Fibroblast of villous mesenchyme (primary cell): ENCODE measurements around the gene PKD2L1. TPM values are rescaled to one million over a fixed set of nuclear protein-coding genes. Genes with fewer than 3 reads are reported as not detected.
"Not testable (repeated sequence)": the region's sequence is repeated elsewhere in the genome, so short reads cannot be mapped to it uniquely, and the experiment has no call there.

ENCODE experiments used
- DNase-seq: peaks from one replicate; pipeline ENCODE4 v3.0.0-alpha.2; 2010; ENCODE audit warnings: low read depth
- H3K4me3 ChIP-seq: 2 replicates; pipeline ENCODE4 v1.5.1; 2011; ENCODE audit warnings: low read depth, mild to moderate bottlenecking, low read length
- CTCF ChIP-seq: IDR thresholded peaks from 2 replicates; pipeline ENCODE4 v1.5.1; 2012; ENCODE audit warnings: low read depth, mild to moderate bottlenecking, low read length; ENCODE audit not compliant: insufficient read depth
- total RNA-seq: library from RNA; depleted of rRNA; stranded (reverse); fragments of >200 nt; gene quantifications from 2 replicates; pipeline ENCODE4 v1.2.3, GENCODE V29; 2012

PKD2L1 gene
- total RNA-seq = not detected in 2 replicates

DNA sequence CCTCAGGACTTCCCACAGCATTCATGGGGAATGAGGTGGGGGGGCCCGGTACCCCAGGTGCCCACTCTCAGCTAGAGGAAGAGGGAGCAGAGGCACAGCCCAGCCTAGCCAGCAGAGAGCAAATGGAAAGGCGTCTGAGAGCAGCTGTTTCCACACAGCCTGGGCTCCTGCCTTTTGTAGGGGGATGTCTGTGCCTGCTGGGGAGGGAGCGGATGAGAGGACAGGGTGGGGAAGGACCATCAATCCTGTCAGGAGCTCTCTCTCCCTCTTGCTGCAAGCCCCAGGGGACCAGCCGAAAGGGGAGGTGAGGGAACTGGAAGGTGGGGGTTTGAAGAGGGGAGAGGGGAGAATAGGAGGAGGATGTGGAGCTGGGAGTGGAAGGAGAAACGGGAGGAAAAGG is at the start of gene PKD2L1:
Gene PKD2L1, minus strand, starts transcription at position 150 of the 400 bp plus-strand sequence. Its CDS starts 125 bp downstream, at position 25.
- DNase-seq = no peak
- no peak for TF ChIP-seq CTCF
- H3K4me3 ChIP-seq = no peak within 1 kb of the TSS

- no peak for TF ChIP-seq CTCF
- H3K4me3 ChIP-seq = no peak overlapping the region
- DNase-seq = no peak
Observed at GRCh38 chr10:100377830-100378229, 47.8 kb upstream of the PKD2L1 start.

DNA sequence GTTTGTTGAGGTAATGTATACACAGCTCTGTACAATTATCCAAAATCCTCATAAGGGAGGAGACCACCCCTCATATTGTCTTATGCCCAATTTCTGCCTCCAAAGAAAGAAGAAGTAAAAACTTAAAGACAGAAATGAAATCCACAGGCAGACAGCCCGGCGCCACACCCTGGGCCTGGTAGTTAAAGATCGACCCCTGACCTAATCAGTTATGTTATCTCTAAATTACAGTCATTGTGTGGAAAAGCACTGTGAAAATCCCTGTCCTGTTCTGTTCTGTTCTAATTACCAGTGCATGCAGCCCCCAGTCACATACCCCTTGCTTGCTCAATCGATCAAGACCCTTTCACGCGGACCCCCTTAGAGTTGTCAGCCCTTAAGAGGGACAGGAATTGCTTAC is 46.6 kb upstream of the PKD2L1 start:
- DNase-seq, H3K4me3 ChIP-seq: not testable (repeated sequence)

DNA sequence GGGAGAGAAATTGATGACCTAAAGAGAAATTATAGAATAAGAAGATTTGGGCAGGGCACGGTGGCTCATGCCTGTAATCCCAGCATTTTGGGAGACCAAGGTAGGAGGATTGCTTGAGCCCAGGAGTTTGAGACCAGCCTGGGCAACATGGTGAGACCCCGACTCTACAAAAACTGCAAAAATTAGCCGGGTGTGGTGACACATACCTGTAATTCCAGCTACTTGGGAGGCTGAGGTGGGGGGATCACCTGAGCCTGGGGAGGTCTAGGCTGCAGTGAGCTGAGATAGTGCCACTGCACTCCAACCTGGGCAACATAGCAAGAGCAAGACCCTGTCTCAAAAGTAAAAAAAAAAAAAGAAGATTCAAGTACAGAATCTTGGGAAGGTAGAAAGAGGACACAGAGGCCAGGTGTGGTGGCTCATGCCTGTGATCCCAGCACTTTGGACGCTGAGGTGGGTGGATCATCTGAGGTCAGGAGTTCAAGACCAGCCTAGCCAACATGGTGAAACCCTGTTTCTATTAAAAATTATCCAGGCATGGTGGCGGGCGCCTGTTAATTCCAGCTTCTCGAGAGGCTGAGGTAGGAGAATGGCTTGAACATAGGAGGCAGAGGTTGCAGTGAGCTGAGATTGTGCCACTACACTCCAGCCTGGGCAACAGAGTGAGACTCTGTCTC is 44.8 kb upstream of the PKD2L1 start:
- DNase-seq = not testable (repeated sequence)

GRCh38 chr10:100374200-100374655 is 44.2 kb upstream of the PKD2L1 start:
- no peak for TF ChIP-seq CTCF
- DNase-seq = no peak
- H3K4me3 ChIP-seq = peak overlapping the region; percentile 72

More for the DNA sequence above, 44.8 kb upstream of the PKD2L1 start:
- peak overlapping the region; percentile 72 for H3K4me3 ChIP-seq

DNA sequence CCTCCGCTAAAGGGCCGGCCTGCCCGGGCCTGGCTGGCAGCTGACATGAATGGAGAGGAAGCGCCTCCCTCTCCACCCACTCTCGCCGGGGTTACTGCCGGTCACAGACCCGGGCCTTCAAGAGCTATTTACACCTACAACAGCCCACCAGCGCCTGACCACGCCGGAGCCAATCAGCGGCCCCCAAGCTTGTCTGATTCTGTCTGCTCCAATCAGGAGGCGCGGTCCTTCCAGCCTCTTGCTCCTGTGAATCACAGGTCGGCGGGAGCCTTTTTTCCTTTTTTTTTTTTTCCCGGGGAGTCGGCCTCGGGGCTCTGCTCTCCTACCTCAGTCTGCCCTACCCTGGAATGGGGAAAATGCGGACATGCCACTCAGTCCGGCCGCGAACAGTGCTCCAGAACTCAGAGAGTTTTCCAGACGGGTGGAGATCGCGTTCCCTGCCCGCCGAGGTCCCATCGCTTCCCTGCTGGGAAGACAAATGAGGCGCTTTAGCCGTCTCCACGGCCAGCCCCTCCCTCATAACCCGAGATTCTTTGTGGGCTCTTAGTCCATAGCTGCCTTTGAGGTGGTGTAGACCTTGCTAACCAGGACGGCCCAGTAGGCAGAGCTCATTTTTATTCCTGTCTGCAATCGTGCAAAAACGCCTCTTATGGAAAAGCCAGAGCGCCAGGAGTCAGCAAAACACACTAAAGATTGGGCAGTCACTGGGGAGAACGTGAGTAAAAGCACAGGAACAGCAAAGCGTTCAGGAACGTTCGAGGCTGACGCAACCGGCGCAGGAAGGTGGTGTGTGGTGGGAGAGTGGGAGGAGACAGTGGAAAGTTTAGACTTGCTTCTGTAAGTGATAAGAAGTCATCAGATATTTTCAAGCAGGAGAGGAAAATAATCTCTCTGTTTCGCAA is 43.5 kb upstream of the PKD2L1 start:
- peak overlapping the region; percentile 72 for H3K4me3 ChIP-seq
- peak; percentile 100 for DNase-seq
- TF ChIP-seq CTCF = no peak

DNA sequence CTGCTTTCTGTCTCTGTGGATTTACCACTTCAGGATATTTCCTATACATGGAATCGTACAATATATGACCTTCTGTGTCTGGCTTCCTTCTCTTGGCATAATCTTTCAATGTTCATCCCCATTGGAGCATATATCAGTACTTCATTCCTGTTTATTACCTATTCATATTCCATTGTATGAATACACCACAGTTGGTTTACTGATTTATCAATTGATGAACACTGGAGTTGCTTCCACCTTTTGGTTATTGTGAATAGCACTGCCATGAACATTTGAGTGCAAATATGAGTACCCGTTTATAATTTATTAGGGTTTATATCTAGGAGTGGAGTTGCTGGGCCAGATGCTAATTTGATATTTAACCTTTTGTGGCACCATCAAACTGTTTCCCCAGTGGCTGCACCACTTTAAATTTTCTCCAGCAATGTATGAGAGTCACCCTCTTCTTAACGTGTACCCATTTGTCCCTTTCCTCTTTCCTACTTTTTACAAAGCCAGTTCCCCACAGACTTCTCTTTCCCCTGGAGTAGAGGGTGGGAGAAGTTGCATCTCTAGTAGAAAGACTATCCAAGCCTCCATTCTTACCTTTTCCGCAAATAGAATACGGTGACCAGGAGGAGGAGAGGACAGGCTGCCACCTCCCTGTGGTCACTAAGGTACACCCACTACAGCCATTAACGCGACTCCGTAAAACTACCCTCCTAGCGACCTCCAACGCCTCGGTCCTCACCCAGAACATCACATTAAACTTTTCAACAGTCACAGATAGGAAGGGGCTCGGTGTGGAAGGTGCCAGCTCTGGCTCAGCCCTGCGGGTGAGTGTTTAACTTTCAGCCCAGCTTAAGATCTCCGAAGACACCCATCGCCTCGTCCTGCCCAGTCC is 42.6 kb upstream of the PKD2L1 start:
- no peak for DNase-seq
- TF ChIP-seq CTCF = no peak
- peak overlapping the region; percentile 72 for H3K4me3 ChIP-seq
